Coronary artery (tissue), 2 donors: ENCODE results near the gene MTA3.

Source experiments
- DNase-seq: peaks from one replicate; pipeline ENCODE4 v3.0.0-alpha.2; 2017; ENCODE audit warnings: low spot score
- H3K27ac ChIP-seq, 2 donors: fragments of 200-600 bp; sonication (generic); one replicate each; pipeline ENCODE4 v1.5.1; 2016 to 2019
- H3K4me3 ChIP-seq: fragments of 200-600 bp; sonication (generic); 2 replicates; pipeline ENCODE4 v1.5.1; 2016; ENCODE audit warnings: mild to moderate bottlenecking, moderate library complexity
- CTCF ChIP-seq: fragments of 200-600 bp; sonication (generic); IDR thresholded peaks from one replicate; pipeline ENCODE4 v1.5.1; 2019; ENCODE audit warnings: antibody characterized with exemption

Gene MTA3

GRCh38 chr2:42545023-42545721 is 23.3 kb upstream of the MTA3 start:
- H3K4me3 ChIP-seq: no peak overlapping the region
- no peak for DNase-seq
- H3K27ac ChIP-seq: no peak overlapping the region
- TF ChIP-seq CTCF: no peak

DNA sequence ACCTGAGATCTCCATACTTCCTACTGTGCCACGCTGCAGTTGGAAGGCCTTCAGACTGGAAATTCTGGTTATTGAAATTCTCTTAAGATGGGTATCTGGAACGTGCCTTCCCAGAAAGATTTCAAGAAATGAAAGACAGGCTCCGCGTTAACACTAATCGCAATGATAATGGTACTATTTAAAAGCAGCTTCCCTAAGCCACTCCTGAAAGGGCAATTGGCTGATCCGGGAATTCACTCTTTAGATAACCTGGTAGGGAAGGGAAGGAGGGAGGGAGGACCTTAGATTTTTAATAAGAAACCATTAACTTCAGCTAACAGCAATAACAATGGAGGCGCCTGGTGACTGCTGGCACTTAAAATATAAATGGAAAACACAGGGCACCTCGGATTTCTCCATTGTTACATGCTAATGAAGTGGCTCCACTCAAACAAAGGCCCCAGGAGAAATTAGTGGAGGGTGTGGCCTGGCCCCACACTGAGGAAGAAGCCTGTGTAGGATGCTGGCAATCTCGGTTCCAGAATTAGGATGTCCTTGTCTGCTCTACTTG is 22.5 kb upstream of the MTA3 start:
- no peak for DNase-seq
- no peak overlapping the region for H3K27ac ChIP-seq
- no peak for TF ChIP-seq CTCF
- no peak overlapping the region for H3K4me3 ChIP-seq

GRCh38 chr2:42547014-42547413 is 21.4 kb upstream of the MTA3 start:
- DNase-seq: no peak
- no peak overlapping the region for H3K27ac ChIP-seq
- no peak overlapping the region for H3K4me3 ChIP-seq
- no peak for TF ChIP-seq CTCF

- TF ChIP-seq CTCF: no peak
- no peak overlapping the region for H3K27ac ChIP-seq
Observed at GRCh38 chr2:42547446-42548295, 20.8 kb upstream of the MTA3 start.

DNA sequence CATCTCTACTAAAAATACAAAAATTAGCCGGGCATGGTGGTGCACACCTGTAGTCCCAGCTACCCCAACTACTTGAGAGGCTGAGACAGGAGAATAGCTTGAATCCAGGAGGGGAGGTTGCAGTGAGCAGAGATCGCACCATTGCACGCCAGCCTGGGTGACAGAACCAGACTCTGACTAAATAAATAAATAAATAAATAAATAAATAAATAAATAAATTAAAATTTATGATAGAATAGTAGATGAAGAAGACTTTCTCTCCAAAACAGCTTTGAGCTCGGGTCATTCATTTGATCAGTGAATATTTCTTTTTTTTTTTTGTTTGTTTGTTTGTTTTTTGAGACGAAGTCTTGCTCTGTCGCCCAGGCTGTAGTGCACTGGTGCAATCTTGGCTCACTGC is 17.6 kb upstream of the MTA3 start:
- TF ChIP-seq CTCF: no peak
- no peak for DNase-seq
- Histone ChIP-seq H3K4me3 (no peak overlapping the region), H3K27ac (no peak overlapping the region)

More at GRCh38 chr2:42547446-42548295, 20.8 kb upstream of the MTA3 start:
- no peak overlapping the region for H3K4me3 ChIP-seq
- no peak for DNase-seq

GRCh38 chr2:42554392-42554791 is 14.0 kb upstream of the MTA3 start:
- H3K27ac ChIP-seq: no peak overlapping the region
- DNase-seq: no peak
- TF ChIP-seq CTCF: no peak
- no peak overlapping the region for H3K4me3 ChIP-seq
